ENCODE measurements around the gene BACH1.
"Not testable (repeated sequence)": the region's sequence is repeated elsewhere in the genome, so short reads cannot be mapped to it uniquely, and the experiment has no call there.

Gene BACH1
- total RNA-seq = 125 to 147 reads per million in 2 donors

DNA sequence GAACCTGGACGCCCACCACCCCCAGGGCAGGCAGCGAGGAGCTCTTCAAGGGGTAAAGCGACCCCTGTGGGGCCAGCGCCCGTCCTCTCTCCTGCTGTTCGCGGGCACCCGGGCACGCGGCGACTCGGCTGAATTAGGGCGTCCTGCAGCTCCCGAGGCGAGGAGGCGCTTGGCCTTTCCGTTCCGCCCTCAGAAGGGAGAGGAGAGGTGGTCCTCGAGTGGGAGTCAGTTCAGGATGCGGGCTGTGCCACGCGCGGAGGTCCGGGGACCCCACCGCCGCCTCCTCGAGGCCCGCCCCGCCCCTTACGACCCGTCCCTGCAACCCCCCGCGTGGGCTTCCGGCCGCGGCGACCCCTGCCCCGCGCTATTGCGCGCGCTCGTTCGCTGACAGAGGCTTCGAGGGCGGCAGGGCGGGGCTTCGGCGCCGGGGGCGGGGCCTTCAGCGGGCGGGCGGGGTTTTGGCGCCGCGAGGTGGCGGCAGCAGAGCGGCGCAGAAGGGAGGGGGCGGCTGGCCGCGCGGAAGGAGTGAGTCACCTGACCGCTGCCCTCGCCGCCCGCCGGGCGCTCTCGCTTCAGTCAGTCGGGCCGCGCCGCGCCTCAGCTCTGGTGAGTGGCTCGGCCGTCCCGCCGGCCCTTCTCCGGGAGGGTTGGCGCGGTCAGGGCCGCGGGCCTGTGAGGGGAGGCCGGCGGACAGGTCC lies at the start of gene BACH1:
TSS of gene BACH1 (plus strand) at position 575 of the 698 bp plus-strand sequence. CDS start 22,359 bp downstream, outside the sequence.
- peak; percentile 82 for DNase-seq

DNA sequence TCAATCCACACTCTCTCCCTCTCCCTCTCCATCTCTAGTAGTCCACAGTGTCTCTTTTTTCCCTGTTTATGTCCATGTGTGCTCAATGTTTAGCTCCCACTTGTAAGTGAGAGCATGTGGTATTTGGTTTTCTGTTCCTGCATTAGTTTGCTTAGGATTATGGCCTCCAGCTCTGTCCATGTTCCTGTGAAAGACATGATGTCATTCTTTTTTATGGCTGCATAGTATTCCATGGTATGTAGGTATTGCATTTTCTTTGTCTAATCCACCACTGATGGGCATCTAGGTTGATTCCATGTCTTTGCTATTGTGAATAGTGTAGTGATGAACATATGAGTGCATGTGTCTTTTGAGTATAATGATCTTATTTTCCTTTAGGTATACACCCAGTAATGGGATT lies 49.4 kb upstream of the BACH1 start:
- not testable (repeated sequence) for DNase-seq

DNA sequence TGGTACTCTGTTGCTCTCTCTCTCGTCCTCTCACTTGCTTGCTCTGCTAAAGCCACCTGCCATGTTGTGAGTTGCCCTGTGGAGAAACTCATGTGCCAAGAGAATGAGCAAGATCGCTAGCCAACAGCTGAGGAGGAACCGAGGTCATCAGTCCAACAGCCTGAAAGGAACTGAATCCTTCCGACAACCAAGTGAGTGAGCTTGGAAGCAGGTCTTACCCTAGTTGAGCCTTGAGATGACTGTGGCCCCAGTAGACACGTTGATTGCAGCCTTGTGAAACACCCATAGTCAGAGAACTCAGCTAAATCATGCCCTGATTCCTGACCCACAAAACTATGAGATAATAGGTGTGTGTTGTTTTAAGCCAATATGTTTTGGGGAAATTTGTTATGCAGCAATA lies 48.1 kb upstream of the BACH1 start:
- DNase-seq = no peak

DNA sequence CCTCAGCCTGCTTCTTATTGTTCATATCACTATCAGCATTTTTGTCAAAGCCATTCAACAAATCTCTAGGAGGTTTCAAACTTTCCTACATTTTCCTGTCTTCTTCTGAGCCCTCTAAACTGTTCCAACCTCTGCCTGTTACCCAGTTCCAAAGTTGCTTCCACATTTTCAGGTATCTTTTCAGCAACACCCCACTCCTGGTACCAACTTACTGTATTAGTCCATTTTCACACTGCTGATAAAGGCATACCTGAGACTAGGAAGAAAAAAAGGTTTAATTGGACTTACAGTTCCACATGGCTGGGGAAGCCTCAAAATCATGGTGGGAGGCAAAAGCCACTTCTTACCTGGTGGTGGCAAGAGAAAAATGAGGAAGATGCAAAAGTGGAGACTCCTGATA lies 44.9 kb upstream of the BACH1 start:
- not testable (repeated sequence) for DNase-seq

DNA sequence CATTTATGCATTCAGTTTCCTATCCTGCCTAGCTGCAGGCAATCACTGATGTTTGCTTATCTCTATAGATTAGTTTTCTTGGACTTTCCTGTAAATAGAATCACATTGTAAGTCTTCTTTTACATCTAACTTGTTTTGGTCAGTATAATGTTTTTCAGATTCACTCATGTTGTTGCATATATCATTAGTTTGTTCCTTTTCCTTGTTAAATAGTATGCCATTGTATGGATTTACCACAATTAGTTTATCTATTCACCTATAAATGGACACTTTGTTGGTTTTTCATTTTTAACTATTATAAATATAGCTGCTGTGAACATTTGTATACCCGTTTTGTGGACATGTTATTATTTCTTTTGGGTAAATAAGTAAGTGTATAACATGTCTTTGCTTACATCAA lies 44.2 kb upstream of the BACH1 start:
- DNase-seq = no peak

DNA sequence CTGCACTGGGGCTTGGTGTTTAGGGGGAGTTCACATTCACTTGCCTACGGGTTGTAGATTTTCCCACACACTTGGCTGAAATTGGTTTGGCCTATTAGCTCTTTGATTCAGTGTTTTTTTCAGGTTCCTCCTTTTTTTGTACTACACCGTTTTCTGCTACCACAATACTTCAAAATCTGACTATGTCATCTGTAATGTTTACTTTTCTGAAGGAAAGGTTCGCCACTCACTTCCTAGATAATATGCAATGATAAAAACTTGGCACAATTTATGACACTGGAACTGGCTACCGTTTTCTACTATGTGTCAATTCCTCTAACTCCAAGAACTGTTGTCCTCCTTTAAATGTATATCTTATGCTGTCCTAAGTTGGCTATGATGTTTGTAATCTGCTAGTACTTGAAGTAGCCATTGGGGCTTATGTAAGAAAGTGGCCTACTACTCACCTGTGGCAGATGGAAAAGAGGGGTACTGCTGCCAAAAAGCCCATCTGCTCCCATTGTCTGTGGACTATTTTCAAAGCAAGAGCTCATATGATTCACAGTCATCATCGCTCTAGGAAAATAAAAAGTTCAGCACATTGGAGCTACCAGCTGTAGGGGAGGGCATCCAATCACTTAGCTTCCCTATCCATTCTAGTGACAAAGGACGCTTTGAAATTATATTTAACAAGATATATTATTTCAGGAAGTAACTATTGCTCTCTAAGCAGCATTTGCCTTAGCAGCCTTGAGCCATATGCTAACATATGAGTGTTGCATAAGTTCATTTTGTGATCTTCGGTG lies 42.4 kb upstream of the BACH1 start:
- no peak for DNase-seq

DNA sequence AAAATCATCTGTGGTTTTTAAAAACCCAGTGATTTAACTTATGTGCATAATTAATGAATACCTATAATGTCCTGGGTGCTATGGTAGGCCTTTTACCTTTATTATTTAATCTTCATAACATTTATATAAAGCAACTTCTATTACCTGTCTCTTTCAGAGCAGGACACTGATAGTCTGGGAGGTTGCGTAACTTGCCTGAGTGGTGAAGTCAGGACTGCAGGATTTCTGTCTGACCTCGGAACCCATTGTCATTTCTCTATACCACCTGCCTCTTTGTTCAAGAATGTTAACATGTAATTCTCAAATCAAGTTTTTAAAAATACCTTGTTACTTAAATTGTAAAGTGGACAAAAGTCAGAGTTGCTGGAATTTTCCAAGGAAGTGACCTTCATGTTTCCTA lies 41.0 kb upstream of the BACH1 start:
- no peak for DNase-seq

DNA sequence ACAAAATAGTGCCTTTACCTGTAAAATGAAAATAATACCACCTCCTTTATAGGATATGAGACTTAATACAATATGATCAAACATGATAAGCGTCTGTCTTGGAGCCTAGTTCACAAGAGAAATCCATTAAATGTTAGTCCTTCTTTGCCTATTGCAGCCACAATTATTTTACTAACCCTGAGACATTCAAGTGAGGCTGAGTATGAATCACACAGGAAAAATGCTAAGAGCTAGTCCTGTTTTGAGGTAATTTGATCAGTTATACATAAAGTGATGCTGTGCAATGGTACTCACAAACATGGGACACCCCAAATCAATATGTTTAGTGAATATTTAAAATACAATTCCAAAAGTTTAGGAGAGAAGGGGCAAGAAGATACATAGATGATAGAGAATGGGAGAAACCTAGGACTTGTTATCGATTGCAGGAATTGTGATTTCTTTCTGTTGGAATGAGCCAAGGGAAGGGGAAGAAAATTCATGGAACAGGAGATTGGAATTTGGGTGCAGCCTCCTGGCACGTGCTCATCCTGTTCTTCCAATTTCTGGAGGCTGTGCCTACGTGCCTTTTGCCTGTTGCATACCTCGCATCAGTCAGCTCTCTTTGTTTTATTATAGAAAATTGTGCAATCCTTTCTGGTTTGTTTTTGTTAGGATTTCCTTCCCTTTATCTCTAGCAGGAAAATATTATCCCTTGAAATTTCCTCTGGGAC lies 39.9 kb upstream of the BACH1 start:
- no peak for DNase-seq

DNA sequence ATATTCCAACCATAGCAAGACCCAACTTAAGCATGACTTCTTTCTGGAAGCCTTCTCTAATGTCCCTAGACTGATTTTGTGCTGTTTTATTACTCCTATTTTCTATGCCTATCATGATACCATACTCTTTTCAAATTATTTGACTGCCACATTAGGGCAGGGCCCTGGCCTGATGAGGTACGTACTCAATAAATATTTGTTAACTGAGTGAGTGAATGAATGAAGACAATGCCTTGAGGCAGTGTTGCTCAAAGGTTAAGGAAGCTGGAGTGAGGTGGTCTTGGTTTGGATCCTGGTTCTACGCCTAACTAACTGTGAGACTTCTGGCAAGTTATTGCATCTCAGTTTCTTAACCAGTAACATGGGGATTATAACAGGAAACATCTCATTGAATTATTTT lies 38.3 kb upstream of the BACH1 start:
- no peak for DNase-seq

DNA sequence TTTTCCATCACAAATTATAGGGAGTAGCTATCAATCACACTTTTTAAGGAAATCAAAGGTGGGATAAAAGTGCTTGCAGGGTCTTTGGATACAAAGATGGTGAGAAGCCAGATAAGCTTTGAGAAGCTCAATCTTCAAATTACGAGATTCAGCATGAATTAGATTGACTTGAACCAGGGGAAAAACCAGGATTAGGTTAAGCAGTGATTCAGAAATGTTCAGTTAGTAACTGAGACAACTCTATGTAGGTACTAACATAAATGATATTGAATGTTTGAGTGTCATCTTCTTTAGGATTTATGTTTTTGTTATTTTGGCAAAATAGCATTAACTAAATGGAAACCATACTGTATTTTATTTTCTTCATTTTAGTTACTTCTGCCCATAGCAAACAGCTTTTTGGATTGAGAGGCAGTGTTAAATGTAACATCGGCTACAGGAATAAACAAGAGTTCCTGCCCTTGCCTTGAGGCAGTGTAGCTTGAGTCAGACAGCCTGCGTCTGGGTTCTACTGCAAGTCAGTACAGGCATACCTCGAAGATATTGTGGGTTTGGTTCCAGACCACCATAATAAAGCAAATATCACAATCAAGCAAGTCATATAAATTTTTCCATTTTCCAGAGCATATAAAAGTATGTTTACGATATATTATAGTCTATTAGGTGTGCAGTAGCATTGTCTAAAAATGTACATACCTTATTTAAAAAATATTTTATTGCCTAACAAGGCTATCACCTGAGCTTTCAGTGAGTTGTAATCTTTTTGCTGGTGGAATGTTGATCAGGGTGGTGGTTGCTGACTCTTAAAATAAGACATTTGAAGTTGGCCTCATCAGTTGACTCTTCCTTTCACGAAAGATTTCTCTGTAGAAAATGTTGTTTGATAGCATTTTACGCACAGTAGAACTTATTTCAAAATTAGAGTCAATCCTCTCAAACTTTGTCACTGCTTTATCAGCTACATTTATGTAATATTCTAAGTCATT lies 36.9 kb upstream of the BACH1 start:
- no peak for DNase-seq

DNA sequence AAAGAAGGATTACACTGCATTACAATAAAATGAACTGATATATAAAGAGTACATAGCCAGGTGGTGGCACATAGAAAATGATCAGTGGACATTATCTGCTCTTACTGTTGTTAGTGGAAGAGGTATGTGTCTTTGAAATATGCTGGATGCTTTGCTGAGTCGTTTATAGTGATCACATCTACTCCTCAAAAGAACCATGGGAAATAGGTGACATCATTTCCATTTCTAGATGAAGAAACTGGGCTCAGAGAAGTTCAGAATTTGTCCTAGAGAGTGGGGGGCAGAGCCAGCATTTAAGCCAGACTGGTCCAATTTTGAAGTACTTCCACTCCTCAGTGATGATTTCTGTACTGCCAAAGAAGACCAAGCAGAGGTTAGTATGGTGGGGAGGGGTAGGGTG lies 34.0 kb upstream of the BACH1 start:
- DNase-seq = no peak

DNA sequence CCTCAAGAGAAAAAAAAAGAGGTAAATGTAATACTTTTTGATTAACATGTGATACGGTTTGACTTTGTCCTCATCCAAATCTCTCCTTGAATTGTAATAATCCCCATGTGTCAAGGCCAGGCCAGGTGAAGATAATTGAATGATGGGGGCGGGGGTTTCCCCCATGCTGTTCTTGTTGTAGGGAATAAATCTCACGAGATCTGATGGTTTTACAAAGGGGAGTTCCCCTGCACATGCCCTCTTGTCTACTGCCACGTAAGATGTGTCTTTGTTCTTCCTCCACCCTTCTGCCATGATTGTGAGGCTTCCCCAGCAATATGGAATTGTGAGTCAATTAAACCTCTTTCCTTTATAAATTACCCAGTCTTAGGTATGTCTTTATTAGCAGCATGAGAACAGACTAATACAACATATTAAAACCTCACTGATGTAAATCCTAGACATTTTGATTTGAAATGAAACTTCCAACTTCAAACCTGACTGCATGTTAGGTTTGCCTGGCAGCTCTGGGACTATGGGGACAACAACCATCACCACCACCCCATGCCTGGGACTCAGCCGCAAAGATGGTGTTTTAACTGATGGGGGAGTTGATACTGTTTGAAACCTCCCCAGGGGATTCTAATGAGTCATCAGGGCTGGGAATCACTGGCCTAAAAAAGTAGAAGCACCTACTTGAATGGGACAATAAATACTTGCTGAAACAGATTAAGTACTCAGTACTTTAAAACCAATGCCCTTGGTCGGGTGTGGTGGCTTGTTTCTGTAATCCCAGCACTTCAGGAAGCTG lies 32.8 kb upstream of the BACH1 start:
- no peak for DNase-seq

DNA sequence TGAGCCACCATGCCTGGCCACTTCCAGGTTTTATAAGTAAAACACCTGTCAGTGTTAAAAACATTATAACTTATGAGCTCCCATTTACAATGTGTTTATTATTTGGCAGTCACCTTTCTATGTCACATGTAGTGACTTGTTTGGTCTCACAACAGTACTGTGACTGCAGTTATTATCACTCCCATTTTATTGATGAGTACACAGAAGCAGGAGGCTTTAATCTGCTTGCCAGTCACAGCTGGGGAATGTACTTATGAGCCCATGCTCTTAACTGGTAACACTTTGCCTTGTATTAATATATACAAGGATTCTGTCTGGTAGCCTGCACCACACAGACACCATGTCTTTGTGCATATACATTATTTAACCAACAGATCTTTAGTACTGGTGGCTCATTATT lies 31.1 kb upstream of the BACH1 start:
- DNase-seq = no peak

DNA sequence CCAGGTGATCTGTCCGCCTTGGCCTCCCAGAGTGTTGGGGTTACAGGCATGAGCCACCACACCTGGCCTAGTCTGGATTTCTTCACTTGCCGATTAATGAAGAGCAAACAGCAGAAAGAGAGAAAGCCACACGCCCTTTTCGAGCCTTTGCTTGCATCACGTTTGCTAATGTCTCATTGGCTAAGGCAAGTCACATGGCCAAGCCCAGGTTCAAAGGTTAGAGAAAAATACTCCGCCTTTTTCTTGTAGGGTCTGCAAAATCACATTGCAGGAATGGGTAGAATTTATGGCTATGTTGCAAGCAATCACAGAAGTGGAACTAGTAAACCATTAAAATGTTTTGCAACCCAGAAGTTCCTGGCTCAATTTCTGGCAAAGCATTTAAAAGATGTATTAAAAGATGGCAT lies 26.8 kb upstream of the BACH1 start:
- DNase-seq = no peak

DNA sequence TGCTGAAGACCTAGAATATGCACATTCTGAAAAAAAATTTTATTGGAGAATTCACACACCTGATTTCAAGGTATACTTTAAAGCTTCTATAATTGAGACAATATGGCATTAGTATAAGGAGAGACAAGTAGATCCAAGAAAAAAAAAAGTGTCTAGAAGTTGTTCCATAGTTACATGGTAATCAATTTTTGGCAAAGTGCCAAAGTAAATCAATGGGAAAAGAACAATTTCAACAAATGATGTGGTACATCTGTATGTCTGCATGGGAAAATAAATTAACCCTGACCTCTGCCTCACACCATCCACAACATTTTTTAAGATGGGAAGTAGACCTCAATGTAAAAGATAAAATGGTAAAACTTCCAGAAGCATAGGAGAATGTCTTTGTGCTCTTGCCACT lies 21.3 kb upstream of the BACH1 start:
- no peak for DNase-seq

DNA sequence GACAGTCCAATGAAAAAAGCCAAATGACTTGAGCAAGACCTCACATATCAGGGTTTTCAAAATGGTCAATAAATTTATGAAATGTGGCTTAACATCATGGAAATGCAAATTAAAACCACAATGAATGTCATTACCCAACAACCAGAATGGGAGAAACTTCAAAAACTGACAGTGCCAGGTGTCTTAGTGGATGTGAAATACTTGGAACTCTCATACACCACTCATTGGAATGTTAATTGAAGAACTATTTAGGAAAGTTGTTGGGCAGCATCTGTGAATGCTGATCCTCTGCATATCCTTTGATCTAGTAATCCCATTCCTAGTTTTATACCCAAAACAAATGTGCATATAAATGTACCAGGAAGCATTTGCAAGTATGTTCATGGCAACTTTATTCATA lies 19.2 kb upstream of the BACH1 start:
- no peak for DNase-seq

DNA sequence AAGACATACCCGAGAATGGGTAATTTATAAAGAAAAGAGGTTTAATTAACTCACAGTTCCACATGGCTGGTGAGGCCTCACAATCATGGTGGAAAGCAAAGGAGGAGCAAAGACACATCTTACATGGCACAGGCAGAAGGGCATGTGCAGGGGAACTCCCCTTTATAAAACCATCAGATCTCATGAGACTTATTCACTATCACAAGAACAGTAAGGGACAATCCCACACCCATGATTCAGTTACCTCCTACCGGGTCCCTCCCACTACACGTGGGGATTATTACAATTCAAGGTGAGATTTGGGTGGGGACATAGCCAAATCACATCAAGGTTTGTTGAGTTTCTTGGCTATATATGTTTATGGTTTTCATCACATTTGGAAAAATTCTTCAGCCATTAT lies 16.9 kb upstream of the BACH1 start:
- not testable (repeated sequence) for DNase-seq

DNA sequence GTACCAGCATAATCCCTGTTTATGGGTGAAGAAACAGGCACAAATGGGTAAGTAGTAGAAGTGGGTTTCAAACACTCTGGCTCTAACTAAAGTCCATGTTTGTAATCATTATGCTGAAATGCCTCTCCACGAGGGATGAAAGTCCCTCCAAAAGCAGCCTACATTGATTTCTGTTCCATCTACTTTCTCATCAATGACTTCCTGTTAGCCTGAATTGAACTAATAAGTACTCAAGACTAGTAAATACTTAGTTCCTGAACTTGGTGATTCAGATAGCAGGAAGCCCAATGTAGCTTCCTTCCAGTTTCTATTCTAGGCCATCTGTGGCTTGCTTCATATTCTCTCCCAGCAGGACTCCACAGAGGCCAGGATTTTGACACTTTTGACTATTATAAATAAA lies 11.3 kb upstream of the BACH1 start:
- no peak for DNase-seq

DNA sequence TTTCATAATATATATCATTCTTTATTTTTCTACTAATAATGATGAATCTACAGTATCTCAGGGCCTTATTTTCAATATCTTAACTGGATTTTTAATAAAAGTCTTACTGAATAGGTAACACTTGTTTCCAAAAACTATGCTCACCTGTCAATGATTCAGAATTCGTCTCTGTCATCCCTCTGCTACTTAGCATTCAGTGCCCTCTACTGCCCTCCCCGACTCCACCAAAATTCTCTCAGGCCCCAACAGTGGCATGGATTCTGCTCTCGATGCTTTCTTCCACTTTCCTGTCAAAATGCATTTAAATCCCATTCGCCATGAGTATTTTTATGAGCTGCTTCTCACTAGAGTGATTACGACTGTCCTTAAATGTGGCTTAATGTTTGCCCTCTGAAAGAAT lies 10.5 kb upstream of the BACH1 start:
- no peak for DNase-seq

DNA sequence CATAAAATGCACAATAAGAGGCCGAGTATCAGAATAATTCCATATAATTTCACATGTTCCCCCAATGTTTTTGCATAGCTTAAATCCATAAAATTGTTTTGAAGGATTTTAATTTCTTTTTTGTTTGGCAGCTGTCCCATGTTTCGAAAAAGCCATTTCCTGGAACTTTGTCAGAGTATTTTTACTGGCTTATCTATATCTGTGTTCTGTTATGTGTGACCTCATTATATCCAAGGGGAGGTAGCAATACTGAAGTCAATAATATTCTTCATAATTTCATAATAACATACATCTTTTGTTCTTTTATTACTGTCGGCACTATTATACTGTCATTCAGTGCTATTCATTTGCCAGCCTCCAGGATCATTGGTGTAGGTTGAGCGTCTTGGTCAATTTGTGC lies 9.4 kb upstream of the BACH1 start:
- DNase-seq = no peak

DNA sequence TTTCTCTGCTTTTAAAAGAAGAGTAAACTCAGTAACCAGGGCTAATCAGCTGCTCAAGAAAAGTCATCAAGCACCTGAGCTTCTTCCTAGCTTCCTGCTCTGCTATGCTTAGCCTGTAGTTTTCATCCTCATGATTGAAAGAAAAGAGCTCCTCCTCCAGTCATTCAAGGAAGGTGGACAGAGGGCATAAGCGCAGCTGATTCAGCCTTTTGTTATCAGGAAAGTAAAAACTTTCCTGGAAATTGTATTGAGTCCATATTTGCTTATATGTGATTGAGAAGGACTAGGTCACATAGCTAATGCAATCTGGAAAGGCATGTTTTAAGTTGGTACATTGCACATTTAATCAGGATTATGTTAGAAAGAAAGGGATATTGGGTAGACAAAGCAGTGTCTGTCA lies 8.5 kb upstream of the BACH1 start:
- no peak for DNase-seq

DNA sequence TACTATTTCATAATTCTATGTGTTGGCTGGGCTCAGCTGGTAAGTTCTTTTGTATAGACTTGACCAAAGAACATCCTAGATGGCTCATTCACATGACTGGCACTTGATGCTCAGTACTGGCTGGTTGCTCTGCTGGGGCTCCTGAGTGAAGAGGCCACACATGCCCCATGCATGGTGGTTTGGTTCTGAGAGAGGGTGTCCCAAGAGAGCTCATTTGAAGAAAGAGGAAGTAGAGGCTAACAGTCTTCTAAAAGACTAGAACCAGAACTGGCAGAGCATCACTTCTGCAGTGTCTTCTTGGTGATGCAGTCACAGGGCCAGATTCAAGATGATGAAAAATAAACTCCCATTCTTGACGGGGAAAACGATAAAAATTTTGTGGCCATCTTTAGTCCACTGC lies 5.2 kb upstream of the BACH1 start:
- no peak for DNase-seq

Data from activated gamma-delta T cell (primary cell).